Fibroblast of lung (primary cell): ENCODE data around the gene MTHFD2L. TPM values are rescaled to one million over a fixed set of nuclear protein-coding genes. Genes with fewer than 3 reads are reported as not detected.

Experiments
- DNase-seq, 2 donors: peaks; one replicate each; pipeline versions ENCODE4 v3.0.0 to v3.0.0-alpha.2; 2010; ENCODE audit warnings: low read depth in 2 of 2
- H2AFZ ChIP-seq: 2 replicates; pipeline ENCODE4 v1.5.1; 2012; ENCODE audit warnings: low read length, control low read depth, inconsistent platforms
- H3K27ac ChIP-seq: 2 replicates; pipeline ENCODE4 v1.5.1; 2011; ENCODE audit warnings: low read length, control low read depth; ENCODE audit not compliant: insufficient read depth
- H3K27me3 ChIP-seq: 2 replicates; pipeline ENCODE4 v1.5.1; 2011; ENCODE audit warnings: mild to moderate bottlenecking, low read length; ENCODE audit not compliant: control insufficient read depth, insufficient read depth
- H3K36me3 ChIP-seq: 2 replicates; pipeline ENCODE4 v1.5.1; 2011; ENCODE audit warnings: low read length; ENCODE audit not compliant: control insufficient read depth, insufficient read depth
- H3K4me1 ChIP-seq: 2 replicates; pipeline ENCODE4 v1.5.1; 2011; ENCODE audit warnings: low read length; ENCODE audit not compliant: control insufficient read depth, insufficient read depth; ENCODE audit errors: extremely low read depth
- H3K4me2 ChIP-seq: 2 replicates; pipeline ENCODE4 v1.5.1; 2011; ENCODE audit warnings: low read length, control low read depth; ENCODE audit not compliant: insufficient read depth; ENCODE audit errors: extremely low read depth
- H3K4me3 ChIP-seq, 4 experiments: fragments of 200-600 bp in 1 of 4; sonication (generic) in 1 of 4; replicated peaks in 1 of 4; 2 replicates each; pipeline ENCODE4 v1.5.1; 2011 to 2016; ENCODE audit warnings: low read length in 4 of 4, low read depth in 3 of 4, mild to moderate bottlenecking in 3 of 4, control low read depth in 2 of 4, inconsistent platforms in 1 of 4, mixed read lengths in 1 of 4; ENCODE audit not compliant: insufficient read depth in 1 of 4; ENCODE audit errors: control extremely low read depth in 1 of 4
- H3K79me2 ChIP-seq: 2 replicates; pipeline ENCODE4 v1.5.1; 2012; ENCODE audit warnings: mild to moderate bottlenecking, low read length, inconsistent platforms; ENCODE audit not compliant: control insufficient read depth, insufficient read depth
- H3K9ac ChIP-seq: 2 replicates; pipeline ENCODE4 v1.5.1; 2011; ENCODE audit warnings: mild to moderate bottlenecking, low read length, control low read depth; ENCODE audit not compliant: insufficient read depth
- H3K9me3 ChIP-seq: 2 replicates; pipeline ENCODE4 v1.5.1; 2012; ENCODE audit warnings: low read depth, low read length; ENCODE audit not compliant: control insufficient read depth, insufficient read depth
- H4K20me1 ChIP-seq: 2 replicates; pipeline ENCODE4 v1.5.1; 2011; ENCODE audit warnings: low read length; ENCODE audit not compliant: control insufficient read depth, insufficient read depth; ENCODE audit errors: extremely low read depth
- EZH2 ChIP-seq: IDR thresholded peaks from 2 replicates; pipeline ENCODE4 v1.5.1; 2012; ENCODE audit warnings: low read length, control low read depth, mild to moderate bottlenecking; ENCODE audit errors: missing control alignments
- polyA plus RNA-seq, 2 donors: library from polyadenylated mRNA; depleted of rRNA in 1 of 2; stranded (reverse) in 1 of 2; unstranded in 1 of 2; fragments of >200 nt; gene quantifications; 2 replicates each; pipeline ENCODE4 v1.2.1, GENCODE V29; 2011 to 2012; ENCODE audit warnings: missing spikeins in 1 of 2
- total RNA-seq: library from RNA; depleted of rRNA; stranded (reverse); fragments of >200 nt; gene quantifications from 2 replicates; pipeline ENCODE4 v1.2.1, GENCODE V29; 2014
- TF ChIP-seq, protein P1 (sequence below), 2 donors: IDR thresholded peaks in 1 of 2; conservative IDR thresholded peaks in 1 of 2; 1 replicate in 1 of 2; 2 replicates in 1 of 2; pipeline ENCODE4 v1.5.1; 2011 to 2012; ENCODE audit warnings: low read length in 2 of 2, control low read depth in 1 of 2, inconsistent platforms in 1 of 2, low read depth in 1 of 2, mild to moderate bottlenecking in 1 of 2

Gene MTHFD2L
- total and polyA plus RNA-seq, 2 donors (not counting 1 experiment from before 2014, with no cell fraction given): 4.4 to 13.0 TPM

DNA sequence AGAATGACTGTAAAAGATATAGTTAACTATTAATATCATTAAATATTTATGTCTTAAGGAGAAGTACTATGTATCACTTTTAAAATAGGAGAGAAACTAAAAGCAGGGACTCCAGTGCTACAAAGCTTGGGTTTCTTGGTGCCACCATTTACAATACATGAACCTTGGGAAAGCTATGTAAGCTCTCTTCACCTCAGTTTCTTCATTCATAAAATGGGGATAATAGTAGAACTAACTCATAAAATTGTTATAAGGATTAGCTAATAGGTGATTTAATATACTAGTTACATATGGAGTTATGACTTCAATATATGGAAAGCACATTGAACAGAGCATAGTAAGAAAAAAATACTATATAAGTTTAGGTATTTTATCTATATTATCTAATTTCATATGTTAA is 174.0 kb downstream of the MTHFD2L start:
- no peak overlapping the region for H2AFZ ChIP-seq
- no peaks in the 10 kb centered on the region for H3K36me3 ChIP-seq
- H3K79me2 ChIP-seq: no peaks in the 10 kb centered on the region
- H3K4me3 ChIP-seq: no peak overlapping the region
- H3K9ac ChIP-seq: no peak overlapping the region
- H3K27me3 ChIP-seq: no peaks in the 10 kb centered on the region
- H3K27ac ChIP-seq: no peak overlapping the region
- no peaks in the 10 kb centered on the region for H3K9me3 ChIP-seq
- DNase-seq: no peak
- no peaks in the 10 kb centered on the region for H4K20me1 ChIP-seq
- no peaks in the 10 kb centered on the region for H3K4me1 ChIP-seq
- H3K4me2 ChIP-seq: no peak overlapping the region
- no peak for TF ChIP-seq EZH2
- TF ChIP-seq, protein P1, sequence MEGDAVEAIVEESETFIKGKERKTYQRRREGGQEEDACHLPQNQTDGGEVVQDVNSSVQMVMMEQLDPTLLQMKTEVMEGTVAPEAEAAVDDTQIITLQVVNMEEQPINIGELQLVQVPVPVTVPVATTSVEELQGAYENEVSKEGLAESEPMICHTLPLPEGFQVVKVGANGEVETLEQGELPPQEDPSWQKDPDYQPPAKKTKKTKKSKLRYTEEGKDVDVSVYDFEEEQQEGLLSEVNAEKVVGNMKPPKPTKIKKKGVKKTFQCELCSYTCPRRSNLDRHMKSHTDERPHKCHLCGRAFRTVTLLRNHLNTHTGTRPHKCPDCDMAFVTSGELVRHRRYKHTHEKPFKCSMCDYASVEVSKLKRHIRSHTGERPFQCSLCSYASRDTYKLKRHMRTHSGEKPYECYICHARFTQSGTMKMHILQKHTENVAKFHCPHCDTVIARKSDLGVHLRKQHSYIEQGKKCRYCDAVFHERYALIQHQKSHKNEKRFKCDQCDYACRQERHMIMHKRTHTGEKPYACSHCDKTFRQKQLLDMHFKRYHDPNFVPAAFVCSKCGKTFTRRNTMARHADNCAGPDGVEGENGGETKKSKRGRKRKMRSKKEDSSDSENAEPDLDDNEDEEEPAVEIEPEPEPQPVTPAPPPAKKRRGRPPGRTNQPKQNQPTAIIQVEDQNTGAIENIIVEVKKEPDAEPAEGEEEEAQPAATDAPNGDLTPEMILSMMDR (conservative IDR thresholded peaks at IDR 0.05 in 1 of 2, IDR thresholded peaks at IDR 0.05 in 1 of 2; ENCODE audit: low read depth in 1 of 2, low read length in 2 of 2): no peak

DNA sequence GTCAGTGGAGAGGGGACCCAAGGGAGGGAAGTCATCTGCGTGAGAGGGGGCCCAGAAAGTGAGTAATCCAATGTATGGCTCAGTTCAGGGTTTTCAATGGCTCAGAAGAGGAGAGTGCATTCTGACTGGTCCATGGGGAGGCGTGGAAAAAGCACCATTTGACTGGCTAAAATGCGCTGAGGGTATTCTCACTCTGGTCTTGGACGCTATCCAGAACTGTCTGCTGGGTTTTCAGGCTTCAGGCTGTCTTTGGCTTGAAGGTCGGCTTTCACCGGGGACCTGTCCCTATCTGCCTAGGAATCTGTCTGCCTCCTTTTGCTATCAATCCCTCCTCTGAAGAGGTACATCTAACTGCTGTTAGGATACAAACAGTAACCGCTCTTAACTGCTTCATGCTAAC is 176.7 kb downstream of the MTHFD2L start:
- no peak for TF ChIP-seq EZH2
- TF ChIP-seq, protein P1 (conservative IDR thresholded peaks at IDR 0.05 in 1 of 2, IDR thresholded peaks at IDR 0.05 in 1 of 2; ENCODE audit: low read depth in 1 of 2, low read length in 2 of 2): no peak
- Histone ChIP-seq H3K4me1 (no peaks in the 10 kb centered on the region), H3K27ac (no peak overlapping the region), H3K36me3 (no peaks in the 10 kb centered on the region), H2AFZ (no peak overlapping the region), H3K4me2 (no peak overlapping the region), H3K27me3 (no peaks in the 10 kb centered on the region), H4K20me1 (no peaks in the 10 kb centered on the region), H3K79me2 (no peaks in the 10 kb centered on the region), H3K9me3 (no peaks in the 10 kb centered on the region), H3K9ac (no peak overlapping the region), H3K4me3 (no peak overlapping the region)
- no peak for DNase-seq

DNA sequence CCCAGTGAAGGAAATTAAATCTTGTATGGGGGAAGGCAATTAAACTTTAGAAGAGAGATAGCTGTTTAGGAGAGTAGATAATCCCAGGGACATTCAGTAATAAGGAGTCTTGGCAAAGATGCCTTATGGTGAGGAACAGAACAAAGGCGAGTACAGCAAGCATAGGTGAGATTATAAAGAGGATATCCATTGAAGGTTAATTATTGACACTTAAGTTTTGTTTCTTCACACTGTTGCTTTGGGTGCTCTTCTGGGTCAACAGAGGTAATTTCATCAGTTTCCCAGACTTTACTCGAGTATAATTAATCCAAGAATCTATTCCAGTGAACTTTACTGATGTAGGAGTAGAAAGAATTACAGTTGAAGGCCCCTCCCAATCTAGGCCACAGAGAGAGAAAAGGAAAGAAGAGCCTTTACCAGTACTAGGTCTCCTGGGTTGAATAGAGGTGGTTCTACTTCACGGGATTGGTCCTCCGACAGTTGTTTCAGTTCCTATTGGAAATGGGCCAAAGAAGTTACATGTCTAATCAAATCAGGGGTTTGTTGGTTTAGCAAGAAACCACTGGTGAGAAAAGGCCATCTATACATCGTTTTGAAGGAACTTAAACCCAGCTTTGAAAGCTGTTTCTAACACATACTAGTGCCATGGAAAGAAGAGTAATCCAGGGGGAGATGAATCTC is 177.6 kb downstream of the MTHFD2L start:
- Histone ChIP-seq H3K4me2 (no peak overlapping the region), H3K36me3 (no peaks in the 10 kb centered on the region), H3K9me3 (no peaks in the 10 kb centered on the region), H3K27me3 (no peaks in the 10 kb centered on the region), H3K27ac (no peak overlapping the region), H2AFZ (no peak overlapping the region), H3K9ac (no peak overlapping the region), H3K4me1 (no peaks in the 10 kb centered on the region), H3K4me3 (no peak overlapping the region), H3K79me2 (no peaks in the 10 kb centered on the region), H4K20me1 (no peaks in the 10 kb centered on the region)
- no peak for TF ChIP-seq EZH2
- TF ChIP-seq, protein P1 (conservative IDR thresholded peaks at IDR 0.05 in 1 of 2, IDR thresholded peaks at IDR 0.05 in 1 of 2; ENCODE audit: low read depth in 1 of 2, low read length in 2 of 2): no peak
- no peak for DNase-seq
